ENCODE results near the gene ASIC1.

Gene ASIC1

GRCh38 chr12:50041062-50041860 lies 16.1 kb upstream of the ASIC1 start:
- TF ChIP-seq CTCF (IDR thresholded peaks at IDR 0.05; ENCODE audit: borderline replicate concordance, insufficient read depth, low read depth, low read length): no peak
- no peak overlapping the region for H3K4me3 ChIP-seq (ENCODE audit: low read depth, low read length)

GRCh38 chr12:50041962-50042361 lies 15.4 kb upstream of the ASIC1 start:
- no peak overlapping the region for H3K4me3 ChIP-seq (ENCODE audit: low read depth, low read length)
- TF ChIP-seq CTCF (IDR thresholded peaks at IDR 0.05; ENCODE audit: borderline replicate concordance, insufficient read depth, low read depth, low read length): no peak

GRCh38 chr12:50042693-50043092 lies 14.7 kb upstream of the ASIC1 start:
- TF ChIP-seq CTCF (IDR thresholded peaks at IDR 0.05; ENCODE audit: borderline replicate concordance, insufficient read depth, low read depth, low read length): no peak
- H3K4me3 ChIP-seq (ENCODE audit: low read depth, low read length): no peak overlapping the region

DNA sequence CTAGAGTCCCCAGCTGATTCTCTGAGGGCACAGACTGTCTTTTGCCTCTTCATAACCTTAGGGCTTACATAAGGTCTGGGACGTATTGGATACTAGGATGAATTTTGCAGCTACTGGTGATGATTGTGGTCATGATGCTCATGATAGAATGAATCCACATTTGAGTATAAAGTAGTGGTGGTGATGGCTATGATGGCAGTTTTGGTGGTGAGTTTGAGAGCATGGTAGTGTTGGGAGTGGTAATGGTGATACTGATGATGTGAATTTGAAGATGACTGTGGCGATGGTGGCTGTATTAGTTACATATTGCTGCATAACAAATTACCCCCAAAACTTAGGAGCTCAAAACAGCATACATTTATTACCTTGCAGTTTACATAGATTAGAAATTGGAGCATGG lies 14.1 kb upstream of the ASIC1 start:
- TF ChIP-seq CTCF (IDR thresholded peaks at IDR 0.05; ENCODE audit: borderline replicate concordance, insufficient read depth, low read depth, low read length): no peak
- no peak overlapping the region for H3K4me3 ChIP-seq (ENCODE audit: low read depth, low read length)

DNA sequence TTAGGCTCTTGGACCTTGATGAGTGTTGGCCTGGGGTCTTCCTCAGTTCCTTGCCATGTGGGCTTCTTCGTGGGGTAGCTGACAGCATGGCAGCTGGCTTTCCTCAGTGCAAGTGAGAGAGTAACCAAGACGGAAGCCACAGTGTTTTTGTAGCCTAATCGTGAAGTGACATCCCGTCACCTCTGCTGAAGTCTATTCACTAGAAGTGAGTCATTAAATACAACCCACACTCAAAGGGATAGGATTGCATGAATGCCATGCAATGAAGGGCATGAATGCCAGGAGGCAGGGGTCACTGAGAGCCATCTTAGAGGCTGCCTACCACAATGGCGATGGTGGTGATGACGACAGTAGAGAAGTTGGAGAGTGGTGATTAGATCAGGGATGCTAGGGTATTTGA lies 13.5 kb upstream of the ASIC1 start:
- TF ChIP-seq CTCF (IDR thresholded peaks at IDR 0.05; ENCODE audit: borderline replicate concordance, insufficient read depth, low read depth, low read length): no peak
- no peak overlapping the region for H3K4me3 ChIP-seq (ENCODE audit: low read depth, low read length)

GRCh38 chr12:50047693-50048250 lies 9.6 kb upstream of the ASIC1 start:
- no peak overlapping the region for H3K4me3 ChIP-seq (ENCODE audit: low read depth, low read length)
- no peak for TF ChIP-seq CTCF (IDR thresholded peaks at IDR 0.05; ENCODE audit: borderline replicate concordance, insufficient read depth, low read depth, low read length)

Measured in GM12875 (cell line).